Medulla oblongata (tissue), 1 donor: ENCODE results near the gene CLASP1.
"Not testable (repeated sequence)": the region's sequence is repeated elsewhere in the genome, so short reads cannot be mapped to it uniquely, and the experiment has no call there.

ENCODE experiments used
- DNase-seq: peaks from one replicate; pipeline ENCODE4 v3.0.0-alpha.2; 2015; ENCODE audit errors: extremely low spot score

The CLASP1 gene

DNA sequence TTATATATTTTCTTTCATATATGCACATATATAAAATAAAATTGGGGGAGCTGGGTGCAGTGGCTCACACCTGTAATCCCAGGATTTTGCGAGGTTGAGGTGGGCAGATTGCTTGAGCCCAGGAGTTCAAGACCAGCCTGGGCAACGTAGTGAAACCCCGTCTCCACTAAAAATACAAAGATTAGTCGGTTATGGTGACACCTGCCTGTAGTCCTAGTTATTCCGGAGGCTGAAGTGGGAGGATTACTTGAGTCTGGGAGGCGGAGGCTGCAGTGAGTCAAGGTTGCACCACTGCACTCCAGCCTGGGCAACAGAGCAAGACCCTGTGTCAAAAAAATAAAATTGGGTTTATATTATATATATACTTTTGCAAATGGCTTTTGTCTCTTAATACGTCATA, 324.7 kb downstream of the CLASP1 start:
- DNase-seq: no peak

DNA sequence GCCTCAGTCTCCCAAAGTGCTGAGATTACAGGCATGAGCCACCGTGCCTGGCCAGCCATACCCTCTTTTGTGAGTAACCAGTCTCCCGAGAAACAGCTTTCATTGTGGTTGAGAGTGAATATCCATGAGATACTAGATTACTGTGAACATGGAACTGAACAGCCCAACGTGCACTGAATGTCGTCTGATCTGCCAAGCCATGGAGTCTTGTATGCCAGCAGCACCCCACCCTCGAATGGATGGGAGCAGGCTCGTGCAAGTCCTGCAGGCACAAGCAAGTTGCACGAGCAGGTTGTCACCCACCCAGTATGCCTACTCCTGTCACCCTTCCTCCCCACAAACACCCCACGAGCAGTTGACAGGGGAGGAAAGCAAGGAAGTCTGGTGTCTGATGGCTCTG, 327.8 kb downstream of the CLASP1 start:
- DNase-seq: no peak

DNA sequence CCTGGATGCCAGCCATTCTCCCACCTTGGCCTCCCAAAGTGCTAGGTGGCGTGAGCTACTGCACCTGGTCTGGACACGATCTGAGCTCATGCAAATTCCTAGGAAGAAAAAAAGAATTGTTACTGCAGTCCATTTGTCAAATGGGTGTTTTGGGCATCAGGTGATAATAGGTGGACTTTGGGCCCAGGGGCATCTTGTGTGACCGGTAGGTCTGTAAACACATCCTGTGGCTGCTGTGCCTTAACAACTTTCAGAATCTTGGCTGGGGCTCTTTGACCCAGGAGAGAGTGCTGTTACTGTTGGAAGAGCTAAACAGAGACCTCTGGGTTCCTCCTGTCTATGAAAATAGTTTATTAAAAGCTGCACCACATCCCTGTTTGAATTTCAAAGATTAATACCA, 329.3 kb downstream of the CLASP1 start:
- DNase-seq: no peak

DNA sequence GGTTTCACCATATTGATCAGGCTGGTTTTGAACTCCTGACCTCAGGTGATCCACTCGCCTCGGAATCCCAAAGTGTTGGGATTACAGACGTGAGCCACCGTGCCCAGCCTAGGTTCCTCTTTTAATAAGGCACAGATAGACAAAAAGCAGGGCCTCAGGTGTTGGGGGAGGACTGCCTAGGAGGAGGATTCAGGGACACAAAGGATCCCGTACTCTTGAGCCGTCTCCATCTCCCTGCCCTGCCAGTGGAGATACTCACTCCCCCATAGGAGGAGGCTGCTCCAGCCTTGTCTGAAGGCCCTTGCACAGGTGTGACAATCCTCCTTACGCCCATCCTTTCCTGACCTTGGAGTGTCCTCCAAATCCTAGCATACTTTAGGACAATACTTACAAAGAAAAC, 332.3 kb downstream of the CLASP1 start:
- no peak for DNase-seq

DNA sequence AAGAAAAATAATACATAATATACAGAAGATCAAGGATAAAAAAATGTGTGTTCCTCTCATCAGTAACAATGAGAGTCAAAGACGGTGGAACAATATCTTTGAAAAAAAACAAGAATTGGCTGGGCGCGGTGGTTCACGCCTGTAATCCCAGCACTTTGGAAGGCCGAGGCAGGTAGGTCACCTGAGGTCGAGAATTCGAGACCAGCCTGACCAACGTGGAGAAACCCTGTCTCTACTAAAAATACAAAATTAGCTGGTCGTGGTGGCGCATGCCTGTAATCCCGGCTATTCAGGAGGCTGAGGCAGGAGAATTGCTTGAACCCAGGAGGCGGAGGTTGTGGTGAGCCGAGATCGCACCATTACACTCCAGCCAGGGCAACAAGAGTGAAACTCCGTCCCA, 335.6 kb downstream of the CLASP1 start:
- not testable (repeated sequence) for DNase-seq

DNA sequence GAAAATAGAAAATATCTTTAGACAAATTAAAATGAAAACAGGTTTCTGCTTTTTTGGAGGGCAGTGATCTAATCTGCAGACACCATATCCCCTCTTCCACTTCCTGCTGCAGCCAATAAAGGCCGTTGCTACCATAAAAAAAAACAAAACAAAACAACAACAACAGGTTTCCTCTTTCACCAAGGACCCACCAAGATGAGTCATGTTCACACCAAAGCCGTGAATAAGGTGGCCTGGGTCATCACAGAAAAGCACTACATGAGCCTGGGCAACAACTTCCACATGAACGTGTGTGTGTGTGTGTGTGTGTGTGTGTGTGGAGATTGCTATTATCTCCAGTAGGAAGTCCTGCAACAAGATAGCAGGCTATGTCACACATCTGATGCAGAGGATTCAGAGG, 339.5 kb downstream of the CLASP1 start:
- no peak for DNase-seq

DNA sequence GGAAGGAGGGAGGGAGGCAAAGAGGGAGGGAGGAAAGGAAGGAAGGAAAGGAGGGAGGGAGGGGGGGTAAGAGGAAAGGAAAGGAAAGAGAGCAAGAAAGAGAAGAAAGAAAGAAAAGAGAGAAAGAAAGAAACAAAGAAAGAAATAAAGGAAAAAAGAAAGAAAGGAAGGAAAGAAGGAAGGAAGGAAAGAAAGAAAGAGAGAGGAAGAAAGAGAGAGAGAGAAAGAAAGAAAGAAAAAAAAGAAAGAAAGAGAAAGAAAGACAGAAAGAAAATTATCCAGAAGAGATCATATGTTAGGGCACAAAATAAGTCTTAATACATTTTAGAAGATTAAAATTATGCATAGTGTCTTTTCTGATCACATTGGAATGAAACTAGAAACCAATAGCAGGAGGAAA, 339.9 kb downstream of the CLASP1 start:
- DNase-seq: no peak

DNA sequence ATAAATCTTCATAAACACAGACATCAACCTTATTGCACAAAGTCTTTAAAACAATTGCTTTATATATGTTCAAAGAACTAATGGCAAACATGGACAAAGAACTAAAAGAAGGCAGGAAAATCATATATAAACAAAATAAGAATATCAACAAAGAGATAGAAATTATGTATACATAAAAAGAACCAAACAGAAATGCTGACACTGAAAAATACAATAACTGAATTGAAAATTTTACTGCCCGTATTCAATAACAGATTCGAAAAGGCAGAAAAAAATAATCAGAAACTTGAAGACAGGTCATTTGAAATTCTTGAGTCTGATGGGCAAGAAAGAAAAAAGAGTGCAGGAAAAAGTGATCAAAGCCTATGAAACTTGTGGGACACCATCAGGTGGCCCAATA, 342.2 kb downstream of the CLASP1 start:
- no peak for DNase-seq

DNA sequence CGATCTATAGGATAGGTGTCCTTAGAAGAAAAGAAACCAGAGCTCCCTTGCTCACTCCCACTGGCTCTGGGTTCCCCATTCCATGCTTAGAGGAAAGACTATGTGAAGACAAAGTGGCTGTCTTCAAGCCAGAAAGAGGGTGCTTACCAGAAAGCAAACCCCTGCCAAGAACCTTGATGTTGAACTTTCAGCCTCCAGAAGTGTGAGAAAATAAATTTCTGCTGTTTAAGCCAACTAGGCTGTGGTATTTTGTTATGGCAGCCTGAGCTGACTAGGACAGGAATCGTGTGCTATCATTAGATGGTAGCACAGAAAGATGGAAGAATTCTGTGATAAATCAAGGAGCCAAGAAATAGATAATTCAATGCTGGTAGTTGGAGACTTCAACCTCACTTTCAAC, 344.3 kb downstream of the CLASP1 start:
- no peak for DNase-seq

DNA sequence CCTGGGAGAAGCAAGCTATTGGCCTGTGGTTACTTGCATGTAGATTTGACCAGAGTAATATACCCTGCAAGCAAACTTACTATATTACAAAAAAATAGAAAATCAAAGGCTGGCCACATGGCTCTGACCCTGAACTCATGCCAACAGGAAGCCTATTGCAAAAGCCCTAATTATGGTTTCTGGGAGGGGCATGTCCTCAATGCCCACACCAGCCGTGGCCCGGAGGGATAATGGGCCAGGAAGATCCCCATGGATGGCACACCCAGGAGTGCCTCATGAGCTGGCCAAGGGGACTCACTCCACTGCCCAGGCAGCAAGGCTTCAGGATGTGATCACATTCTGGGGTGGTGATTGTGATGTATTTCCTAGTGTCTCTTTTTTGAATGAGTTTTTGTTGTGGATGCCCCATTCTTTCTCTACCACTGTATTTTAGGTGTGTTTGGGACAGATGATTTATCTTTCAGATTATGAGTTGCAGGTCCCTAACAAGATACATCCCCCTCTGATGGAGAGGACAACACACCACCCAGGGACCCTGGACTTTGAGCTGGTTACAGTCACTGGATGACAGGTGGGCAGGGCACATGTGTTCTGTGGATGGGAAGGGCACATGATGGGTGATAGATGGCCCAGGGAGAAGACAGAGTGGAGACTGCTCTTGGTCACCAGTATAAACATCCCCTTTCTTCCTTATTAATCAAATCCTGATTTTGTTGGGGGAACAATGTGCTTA, 345.6 kb downstream of the CLASP1 start:
- DNase-seq: no peak

DNA sequence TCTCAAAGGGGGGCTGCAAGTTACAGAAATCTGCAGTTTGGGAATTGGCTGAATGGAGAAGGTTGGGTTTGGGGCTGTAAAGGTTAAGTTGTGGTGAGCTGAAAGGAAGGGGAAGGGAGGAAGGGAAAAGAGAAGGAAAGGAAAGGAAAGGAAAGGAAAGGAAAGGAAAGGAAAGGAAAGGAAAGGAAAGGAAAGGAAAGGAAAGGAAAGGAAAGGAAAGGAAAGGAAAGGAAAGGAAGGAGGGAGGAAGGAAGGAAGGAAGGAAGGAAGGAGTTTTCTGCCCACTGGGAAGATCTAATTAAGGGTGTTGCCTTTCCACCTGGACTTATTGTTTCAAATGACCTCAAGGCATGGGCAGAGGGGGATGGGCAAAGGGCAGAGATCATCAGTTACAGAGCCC, 348.1 kb downstream of the CLASP1 start:
- DNase-seq: not testable (repeated sequence)

DNA sequence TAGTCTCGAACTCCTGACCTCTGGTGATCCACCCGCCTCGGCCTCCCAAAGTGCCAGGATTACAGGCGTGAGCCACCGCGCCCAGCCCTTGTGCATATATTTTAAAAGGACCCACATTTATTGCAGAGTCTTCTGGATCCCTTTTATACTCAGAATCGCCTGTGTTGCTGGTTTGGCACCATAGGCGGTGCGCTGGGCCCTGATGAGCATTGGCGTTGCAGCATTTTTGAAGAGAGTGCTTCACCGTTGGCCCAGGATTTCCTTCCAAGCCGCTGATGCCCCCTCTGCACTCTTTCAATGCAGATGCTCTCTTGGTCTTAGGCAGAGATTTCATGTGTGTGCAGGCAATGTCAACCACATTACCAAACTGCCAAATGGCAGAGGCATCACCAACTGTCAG, 350.8 kb downstream of the CLASP1 start:
- DNase-seq: no peak

DNA sequence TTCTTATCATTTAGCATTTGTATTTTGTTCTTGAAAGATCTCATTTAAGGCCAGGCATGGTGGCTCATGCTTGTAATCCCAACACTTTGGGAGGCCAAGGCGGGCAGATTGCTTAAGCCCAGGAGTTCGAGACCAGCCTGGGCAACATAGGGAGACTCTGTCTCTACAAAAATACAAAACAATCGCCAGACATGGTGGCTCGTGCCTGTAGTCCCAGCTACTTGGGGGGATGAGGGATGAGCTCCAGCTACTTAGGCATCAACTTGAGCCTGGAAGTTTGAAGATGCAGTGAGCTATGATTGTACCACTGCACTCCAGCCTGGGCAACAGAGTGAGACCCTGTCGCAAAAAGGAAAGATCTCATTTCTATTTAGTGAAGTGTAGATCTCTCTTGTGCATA, 351.4 kb downstream of the CLASP1 start:
- not testable (repeated sequence) for DNase-seq

DNA sequence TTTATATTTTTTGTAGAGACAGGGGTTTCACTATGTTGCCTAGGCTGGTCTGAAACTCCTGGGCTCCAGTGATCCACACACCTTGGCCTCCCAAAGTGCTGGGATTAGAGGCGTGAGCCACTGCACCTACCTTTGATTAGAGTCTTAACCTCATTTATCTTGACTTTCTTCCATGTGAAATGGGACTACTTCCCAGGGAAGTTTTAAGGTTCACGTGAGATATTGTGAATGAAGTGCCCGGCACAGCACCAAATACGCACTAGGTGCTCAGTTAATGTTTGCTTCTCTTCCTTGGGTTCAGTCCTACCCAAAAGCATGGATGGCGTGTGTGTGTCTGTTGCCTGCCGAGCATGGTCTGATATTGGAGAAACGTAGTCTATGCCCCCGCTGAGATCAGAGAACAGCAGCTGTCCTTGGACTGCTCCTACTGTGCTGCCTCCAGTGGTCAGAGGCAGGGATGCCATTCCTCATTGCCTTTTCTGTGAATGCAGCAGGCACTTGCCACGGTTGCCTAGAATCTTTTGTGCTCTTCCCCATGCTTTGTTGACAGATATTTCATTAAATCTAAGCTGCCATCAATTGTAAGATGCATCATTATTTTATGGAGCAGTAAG, 351.9 kb downstream of the CLASP1 start:
- peak; percentile 43 for DNase-seq

DNA sequence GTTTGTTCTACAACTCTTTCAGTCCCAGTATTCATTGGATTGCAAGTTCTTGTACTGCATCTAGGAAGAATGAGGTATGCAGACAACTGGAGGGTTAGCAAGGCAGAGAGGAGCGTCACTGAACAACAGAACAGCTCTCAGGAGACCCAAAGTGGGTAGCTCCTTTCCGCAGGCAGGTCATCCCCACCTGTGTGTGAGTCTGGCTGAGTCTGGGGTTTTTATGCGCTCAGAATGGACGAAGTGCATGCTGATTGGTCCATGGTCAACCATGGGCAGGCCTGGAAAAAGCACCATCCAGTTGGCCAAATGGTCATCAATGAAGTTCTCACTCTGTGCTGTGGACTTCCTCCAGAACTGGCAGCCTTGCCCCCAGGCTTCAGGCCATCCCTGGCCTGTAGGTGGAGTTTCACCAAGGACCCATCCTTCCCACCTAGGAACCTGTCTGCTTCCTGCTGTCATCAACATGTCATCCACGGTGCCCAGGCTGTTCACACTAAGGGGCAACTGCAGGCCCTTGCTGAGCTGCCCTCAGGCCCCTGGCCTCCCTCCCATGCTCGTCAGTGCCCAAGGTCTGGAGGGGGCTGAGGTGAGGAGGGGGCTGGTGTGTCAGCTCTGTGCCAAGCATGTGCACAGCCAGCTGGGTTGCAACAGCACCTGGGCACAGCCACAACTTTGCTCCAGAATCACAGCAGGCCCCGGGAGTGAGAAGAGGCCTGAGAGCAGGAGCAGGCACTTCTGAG, 353.2 kb downstream of the CLASP1 start:
- DNase-seq: no peak

DNA sequence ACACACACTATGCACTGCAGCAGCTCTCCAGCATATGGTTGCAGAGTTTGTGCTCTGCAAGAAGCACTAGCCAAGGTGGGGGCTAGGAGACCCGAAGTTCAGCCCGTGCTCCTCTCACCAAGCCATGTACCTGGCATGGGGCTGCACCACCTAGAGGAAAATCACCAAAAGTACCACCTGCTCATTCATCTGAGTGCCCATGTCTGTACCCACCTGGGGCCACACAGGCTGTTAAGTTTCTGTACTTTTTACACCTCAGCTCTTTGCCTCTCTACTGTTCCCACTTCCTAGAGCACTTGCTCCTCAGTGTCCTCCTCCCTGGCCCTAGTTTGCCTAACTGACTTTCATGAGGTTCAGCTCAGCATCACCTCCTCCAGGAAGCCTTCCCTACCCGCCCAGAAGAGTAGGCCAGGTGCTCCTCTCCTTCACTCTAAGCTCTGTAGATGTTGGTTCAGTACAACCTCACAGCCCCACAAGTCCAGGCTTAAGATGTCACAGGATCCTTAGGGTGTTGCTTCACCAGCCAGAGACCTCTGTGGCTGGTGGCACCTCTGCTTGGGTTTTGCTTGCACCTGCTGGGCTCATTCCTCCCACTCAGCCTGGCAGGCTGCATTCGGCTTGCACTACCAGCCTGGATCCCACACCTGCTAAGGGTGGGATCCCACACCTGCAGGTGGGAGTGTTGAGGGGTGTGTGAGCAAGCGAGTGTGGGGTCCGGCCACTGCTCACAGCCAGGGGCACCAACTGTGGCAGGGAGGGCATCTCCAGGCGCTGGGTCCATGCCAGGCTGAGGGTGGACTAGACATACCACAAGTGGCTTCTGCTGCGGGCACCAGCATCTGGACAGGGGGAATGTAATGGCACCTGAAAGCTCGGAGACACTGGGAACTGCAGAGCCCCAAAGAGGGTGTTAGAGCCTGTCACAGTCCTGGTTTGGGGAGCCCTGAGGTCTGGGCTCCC, 354.1 kb downstream of the CLASP1 start:
- DNase-seq: no peak

DNA sequence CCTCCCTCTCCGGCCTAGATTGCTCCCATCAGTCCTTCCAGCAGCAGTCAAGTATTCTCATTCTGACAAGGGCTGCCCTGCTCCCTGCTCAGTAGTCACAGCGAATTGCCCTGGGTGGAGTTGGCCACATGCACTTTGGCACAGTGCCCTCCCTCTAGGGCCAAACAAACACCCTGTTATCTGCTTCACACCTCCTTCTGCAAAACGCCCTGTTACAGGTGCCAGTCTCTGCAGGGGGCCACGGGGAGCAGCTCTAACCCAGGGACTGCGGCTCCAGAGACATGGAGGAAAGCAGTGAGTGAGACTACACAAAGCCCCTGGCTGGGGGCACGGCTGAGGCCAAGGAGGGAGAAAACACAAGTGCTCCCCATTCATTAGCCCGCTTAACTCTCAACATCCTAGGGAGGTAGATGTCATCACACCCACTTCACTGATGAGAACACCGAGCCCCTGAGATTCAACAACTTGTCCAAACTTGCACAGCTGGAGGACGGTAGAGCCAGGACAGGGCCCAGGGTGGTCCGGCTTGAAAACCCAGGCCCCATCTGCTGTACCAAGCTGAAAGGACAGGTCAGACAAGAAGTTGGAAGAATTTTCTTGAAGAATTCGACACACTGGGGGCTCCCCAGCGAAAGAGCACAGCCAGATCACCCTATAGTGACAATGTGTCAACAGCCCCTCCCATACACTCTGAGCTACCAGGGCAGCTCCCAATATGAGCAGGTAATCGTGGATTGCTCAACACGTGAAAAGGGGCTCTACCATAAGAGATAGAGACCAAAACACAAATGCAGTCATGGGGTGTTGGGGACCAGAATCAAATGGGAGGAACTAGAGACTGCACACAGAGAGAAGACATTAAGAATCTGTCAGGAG, 355.6 kb downstream of the CLASP1 start:
- no peak for DNase-seq

DNA sequence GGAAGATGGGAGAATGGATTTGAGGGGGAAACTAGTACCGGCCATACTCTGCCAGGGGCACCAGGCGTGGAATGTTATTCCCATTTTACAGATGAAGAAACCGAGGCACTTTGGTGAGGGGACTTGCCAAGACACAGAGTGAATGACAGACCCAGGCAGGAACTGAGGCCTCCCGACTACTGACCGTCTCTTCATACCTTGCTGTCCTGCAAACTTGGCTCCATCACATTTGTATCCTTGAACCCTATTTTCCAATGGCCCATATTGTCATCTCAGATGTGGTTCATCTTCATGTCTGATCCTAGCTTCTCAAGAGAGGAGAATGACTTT, 358.0 kb downstream of the CLASP1 start:
- DNase-seq: no peak

DNA sequence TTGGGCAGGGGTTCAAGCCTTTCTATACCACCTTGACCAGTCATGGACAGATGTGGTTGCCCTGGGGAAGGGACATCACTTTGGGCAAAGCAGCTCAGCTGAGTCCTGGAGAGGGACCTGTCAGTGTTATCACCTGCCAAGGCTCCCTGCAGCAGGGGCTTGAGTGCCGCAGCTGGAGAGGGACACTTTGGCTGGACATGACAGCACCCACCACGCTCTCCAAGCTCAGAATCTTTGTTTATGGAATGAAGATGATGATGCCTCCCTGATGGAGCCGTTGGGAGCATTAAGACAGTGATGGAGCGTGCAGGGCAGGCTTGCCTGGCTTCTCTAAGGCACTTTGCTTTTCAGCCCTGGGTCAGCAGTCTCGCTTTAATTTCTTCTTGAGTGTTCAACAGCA, 360.0 kb downstream of the CLASP1 start:
- DNase-seq: no peak

DNA sequence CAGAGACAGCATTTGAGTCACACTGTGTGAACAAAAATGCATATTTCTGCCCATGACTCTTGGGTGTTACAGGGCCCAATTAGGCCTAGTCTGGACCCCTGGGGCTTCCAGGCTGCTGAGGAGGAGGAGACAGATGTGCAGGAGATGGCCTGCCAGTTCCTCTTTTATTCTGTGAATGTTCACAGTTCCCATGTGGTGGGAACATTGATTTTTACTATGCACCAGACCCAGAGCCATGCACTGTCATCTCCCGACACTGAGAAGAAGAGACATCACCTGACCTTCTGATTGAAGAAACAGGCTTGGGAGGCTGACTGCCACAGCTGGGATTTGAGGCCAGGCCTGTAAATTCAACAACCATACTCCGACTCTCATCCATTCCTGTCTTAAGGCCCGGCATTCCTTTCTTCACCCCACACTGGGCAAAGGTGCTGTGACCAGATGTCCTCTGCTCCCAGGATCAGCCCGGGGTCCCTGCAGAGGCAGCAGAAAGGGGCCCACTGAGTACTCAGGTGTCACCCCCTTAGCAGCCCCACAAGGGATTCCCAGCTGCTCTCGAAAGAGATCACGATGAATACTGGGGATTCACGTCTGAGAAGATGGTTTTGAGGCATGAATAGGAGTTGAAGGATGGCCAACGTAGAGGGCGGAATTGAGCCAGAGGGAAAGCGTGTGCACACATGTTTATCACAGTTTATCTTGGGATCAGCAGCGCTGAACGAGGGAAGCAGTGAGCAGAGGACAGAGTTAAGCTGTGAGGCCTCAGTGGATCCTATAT, 360.6 kb downstream of the CLASP1 start:
- DNase-seq: no peak
